Neural progenitor cell (in vitro differentiated cells): ENCODE results near the gene GLTP.

Experiments used
- CTCF ChIP-seq: fragments of 200-600 bp; sonication (generic); IDR thresholded peaks from 2 replicates; pipeline ENCODE4 v1.5.1; 2017; ENCODE audit warnings: antibody characterized with exemption, mild to moderate bottlenecking
- EZH2 ChIP-seq: fragments of 200-600 bp; sonication (generic); IDR thresholded peaks from 2 replicates; pipeline ENCODE4 v1.6.1; 2017; ENCODE audit warnings: antibody characterized with exemption, mild to moderate bottlenecking, moderate library complexity

DNA sequence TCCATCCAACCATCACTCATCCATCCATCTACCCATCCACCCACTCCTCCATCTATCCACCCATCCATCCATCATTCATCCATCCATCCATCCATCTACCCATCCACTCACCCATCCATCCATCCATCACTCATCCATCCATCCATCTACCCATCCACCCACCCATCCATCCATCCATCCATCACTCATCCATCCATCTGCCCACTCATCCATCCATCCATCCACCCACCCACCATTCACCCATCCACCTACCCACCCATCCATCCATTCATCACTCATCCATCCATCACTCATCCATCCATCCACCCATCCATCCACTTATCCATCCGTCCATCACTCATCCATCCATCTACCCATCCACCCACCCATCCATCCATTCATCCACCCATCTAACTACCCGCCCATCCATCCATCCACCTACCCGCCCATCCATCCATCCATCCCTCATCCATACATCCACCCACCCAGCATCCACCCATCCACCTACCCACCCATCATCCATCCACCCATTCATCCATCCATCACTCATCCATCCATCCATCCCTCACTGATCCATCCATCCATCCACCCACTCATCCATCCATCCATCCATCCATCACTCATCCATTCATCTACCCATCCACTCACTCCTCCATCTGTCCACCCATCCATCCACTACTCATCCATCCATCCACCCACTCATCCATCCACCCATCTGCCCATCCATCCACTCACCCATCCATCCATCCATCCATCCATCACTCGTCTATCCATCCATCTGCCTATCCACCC, 71.3 kb downstream of the GLTP start:
- TF ChIP-seq EZH2 (no peak), CTCF (no peak)
